Heart left ventricle (tissue), 16 donors: ENCODE results near the gene PLD2. TPM values are rescaled to one million over a fixed set of nuclear protein-coding genes. Genes with fewer than 3 reads are reported as not detected.

Experiments used
- ATAC-seq, 4 donors: fragments of 200-7000 bp; cut with Tn5 transposase; one replicate each; pipeline ENCODE4 v1.9.1; 2020 to 2022; ENCODE audit warnings: moderate library complexity in 4 of 4, mild to moderate bottlenecking in 3 of 4, moderate number of reproducible peaks in 1 of 4
- DNase-seq, 5 donors: peaks; one replicate each; pipeline ENCODE4 v3.0.0-alpha.2; 2020
- H3K27ac ChIP-seq, 12 donors: fragments of 200-600 bp; sonication (generic) in 4 of 12; one replicate each; pipeline versions ENCODE4 v1.5.0 to v1.8.0; 2016 to 2022; ENCODE audit warnings: mild to moderate bottlenecking in 2 of 12
- H3K27me3 ChIP-seq, 9 donors: fragments of 200-600 bp; sonication (generic) in 2 of 9; one replicate each; pipeline versions ENCODE4 v1.5.1 to v1.8.0; 2016 to 2022; ENCODE audit warnings: mild to moderate bottlenecking in 3 of 9
- H3K36me3 ChIP-seq, 9 donors: fragments of 200-600 bp; sonication (generic) in 2 of 9; one replicate each; pipeline versions ENCODE4 v1.5.0 to v1.8.0; 2018 to 2022; ENCODE audit warnings: mild to moderate bottlenecking in 2 of 9
- H3K4me1 ChIP-seq, 12 donors: fragments of 200-600 bp; sonication (generic) in 4 of 12; one replicate each; pipeline versions ENCODE4 v1.5.0 to v1.8.0; 2016 to 2022; ENCODE audit warnings: mild to moderate bottlenecking in 3 of 12
- H3K4me3 ChIP-seq, 12 donors: fragments of 200-600 bp; sonication (generic) in 4 of 12; one replicate each; pipeline versions ENCODE4 v1.5.0 to v1.8.0; 2017 to 2022; ENCODE audit warnings: mild to moderate bottlenecking in 9 of 12, moderate library complexity in 4 of 12
- H3K9me3 ChIP-seq, 12 donors: fragments of 200-600 bp; sonication (generic) in 4 of 12; one replicate each; pipeline versions ENCODE4 v1.5.0 to v1.8.0; 2016 to 2022; ENCODE audit warnings: mild to moderate bottlenecking in 1 of 12
- CTCF ChIP-seq, 12 donors: fragments of 200-600 bp; sonication (generic) in 4 of 12; IDR thresholded peaks; one replicate each; pipeline versions ENCODE4 v1.5.0 to v1.8.0; 2018 to 2022; ENCODE audit warnings: antibody characterized with exemption in 12 of 12, mild to moderate bottlenecking in 5 of 12
- POLR2A ChIP-seq, 2 donors: fragments of 450-650 bp; IDR thresholded peaks; one replicate each; pipeline ENCODE4 v1.6.1; 2017; ENCODE audit warnings: antibody characterized with exemption in 2 of 2, mild to moderate bottlenecking in 2 of 2, moderate library complexity in 2 of 2
- WGBS, 4 donors: extraction: QIAGEN DNeasy Blood & Tissue Kit in 2 of 4; methylation state at CpG; one replicate each; pipeline versions ENCODE4 v1.1.5 to v1.1.7; 2013 to 2018; 5-methylcytosine and 5-hydroxymethylcytosine counted together
- intact Hi-C, 10 donors: fragments of 100-400 bp; cut with DNase I; formaldehyde crosslinking; loops; one replicate each; pipeline versions ENCODE4 v1.11.1 to v1.14.2; 2022
- polyA plus RNA-seq, 2 donors: library from polyadenylated mRNA; stranded (reverse); fragments of 200-250 nt; gene quantifications; one replicate each; pipeline ENCODE4 v1.2.3, GENCODE V29; 2013
- total RNA-seq, 9 donors: library from RNA; depleted of rRNA in 2 of 9; stranded (reverse); fragments of >200 nt in 2 of 9; fragmentation: NEBNext Ultra II Directional in 3 of 9; extraction: Animal tissue kit (Norgen Biotek cat#: 25700) in 3 of 9; gene quantifications; one replicate each; pipeline versions ENCODE4 v1.1.0 to v1.2.4, GENCODE V29; 2016 to 2023
- donor health status: ischemic (EF 13 %, LVEDD 7.1; RV severe dilation, severe dysfunction).
- donor health status: healthy with polysubstance abuse.
- donor health status: DM: no; HTN: yes; CAD: no.
- donor health status: DM: no; HTN: no; CAD: no.
- donor health status: ischemic (EF 25% LVEDD 6.9; RV normal size, moderate dysfunction).
- donor health status: ischemic (EF 25% LVEDD 5.7; RV mildly dilated, moderate dysfunction).
- donor health status: healthy.
- donor health status: DM: yes; HTN: yes; CAD: no.
- donor health status: ischemic (EF 35%, LVEDD 5.7; RV mildly dilated, moderate dysfunction).
- donor health status: nonischemic (EF 11% LVEDD 7.7; RV severe dilation, severe dysfunction).
- donor health status: DM: yes; HTN: yes; CAD: no.
- donor health status: PGD.
- donor health status: ischemic (EF 29% LVEDD 5.4; RV normal size, mild dysfunction).
- donor health status: nonischemic (EF 23%, LVEDD 6.1; RV moderate dilation, normal function).

PLD2 gene
- total and polyA plus RNA-seq, 11 donors = 5.3 to 17.9 (median 8.5) TPM

- no peak overlapping the region for H3K4me3 ChIP-seq
- 92 to 95% (median 94%) methylated on average over 12 to 13 of the region's 13 CpGs for WGBS, 4 donors
- DNase-seq (peak in 1 of 5 donors; percentile 10), ATAC-seq (no peak)
- no peaks in the 10 kb centered on the region for H3K27me3 ChIP-seq
- peaks cover 0 to 5% (median 0%) of the 10 kb centered on the region in 12 donors for H3K4me1 ChIP-seq
- H3K27ac ChIP-seq = no peak overlapping the region
- no peaks in the 10 kb centered on the region for H3K9me3 ChIP-seq
- H3K36me3 ChIP-seq = peaks cover 0 to 72% (median 35%) of the 10 kb centered on the region in 9 donors
- TF ChIP-seq POLR2A (IDR thresholded peaks at IDR 0.05) (no peak), CTCF (IDR thresholded peaks at IDR 0.05) (no peak)
- intact Hi-C loops = no loop called here
Measured at GRCh38 chr17:4816826-4817225, 9.9 kb downstream of the PLD2 start.

DNA sequence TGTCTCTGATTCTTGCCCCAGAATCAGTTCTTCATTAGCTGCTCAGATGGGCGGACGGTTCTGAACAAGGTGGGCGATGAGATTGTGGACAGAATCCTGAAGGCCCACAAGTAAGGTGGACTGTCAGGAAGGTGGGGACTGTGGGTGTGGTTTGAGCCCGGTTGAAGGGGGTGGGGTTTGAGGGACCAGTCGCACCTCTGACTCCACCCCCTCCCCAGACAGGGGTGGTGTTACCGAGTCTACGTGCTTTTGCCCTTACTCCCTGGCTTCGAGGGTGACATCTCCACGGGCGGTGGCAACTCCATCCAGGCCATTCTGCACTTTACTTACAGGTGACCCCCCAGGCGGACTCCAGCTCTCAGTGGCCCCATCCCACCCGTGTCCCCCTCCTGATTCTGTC is 11.3 kb downstream of the PLD2 start:
- Histone ChIP-seq H3K36me3 (peaks cover 0 to 80% (median 39%) of the 10 kb centered on the region in 9 donors), H3K27me3 (no peaks in the 10 kb centered on the region)

DNA sequence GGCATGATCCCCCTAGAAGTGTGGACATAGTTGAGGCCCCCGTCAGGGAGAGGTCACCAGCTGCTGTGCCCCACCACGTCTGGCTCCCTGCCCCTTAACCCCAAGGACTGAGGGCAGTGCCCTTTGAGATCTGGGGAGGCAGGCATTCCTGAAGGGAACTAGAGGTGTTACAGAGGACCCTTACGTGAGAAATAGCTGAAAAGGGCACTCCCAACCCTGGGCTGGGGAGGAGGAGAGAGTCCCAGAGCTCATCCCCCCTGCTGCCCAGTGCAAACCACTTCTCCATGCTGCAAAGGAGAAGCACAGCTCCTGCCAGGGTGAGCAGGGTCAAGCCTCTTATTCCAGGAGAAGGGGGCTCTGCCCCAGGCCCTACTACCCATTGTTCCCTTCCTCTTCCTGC is 15.9 kb downstream of the PLD2 start:
- Histone ChIP-seq H3K9me3 (no peaks in the 10 kb centered on the region), H3K4me1 (no peaks in the 10 kb centered on the region), H3K36me3 (peaks cover 0 to 48% (median 22%) of the 10 kb centered on the region in 9 donors), H3K27me3 (no peaks in the 10 kb centered on the region), H3K4me3 (no peak overlapping the region), H3K27ac (no peak overlapping the region)
- intact Hi-C loops = loop anchor here in 1 of 10 donors (10.0 kb wide), 1 partner anchor 52 kb away; no protein-coding TSS in a partner anchor
- no peak for TF ChIP-seq CTCF (IDR thresholded peaks at IDR 0.05)
- TF ChIP-seq POLR2A (IDR thresholded peaks at IDR 0.05) = no peak
- WGBS, 4 donors = 65 to 91% (median 81%) methylated on average over 3 of the region's 3 CpGs
- ATAC-seq (no peak), DNase-seq (no peak)

More for the DNA sequence above, 11.3 kb downstream of the PLD2 start:
- ATAC-seq (no peak), DNase-seq (no peak)
- Histone ChIP-seq H3K27ac (no peak overlapping the region), H3K4me1 (peaks cover 0 to under 1% (median 0%) of the 10 kb centered on the region in 12 donors), H3K4me3 (no peak overlapping the region), H3K9me3 (no peaks in the 10 kb centered on the region)
- 78 to 84% (median 83%) methylated on average over 12 of the region's 12 CpGs for WGBS, 4 donors
- TF ChIP-seq CTCF (IDR thresholded peaks at IDR 0.05) (no peak), POLR2A (IDR thresholded peaks at IDR 0.05) (no peak)
- intact Hi-C loops = no loop called here

GRCh38 chr17:4823373-4824089 is 16.6 kb downstream of the PLD2 start:
- intact Hi-C loops = loop anchor here in 1 of 10 donors (10.0 kb wide), 1 partner anchor 51 kb away; no protein-coding TSS in a partner anchor
- Histone ChIP-seq H3K4me3 (no peak overlapping the region), H3K27ac (no peak overlapping the region), H3K36me3 (peaks cover 0 to 41% (median 21%) of the 10 kb centered on the region in 9 donors), H3K4me1 (no peaks in the 10 kb centered on the region), H3K9me3 (no peaks in the 10 kb centered on the region), H3K27me3 (no peaks in the 10 kb centered on the region)
- no peak for ATAC-seq
- WGBS, 4 donors = 79 to 82% (median 80%) methylated on average over 12 of the region's 12 CpGs
- no peak for TF ChIP-seq POLR2A (IDR thresholded peaks at IDR 0.05)
- no peak for TF ChIP-seq CTCF (IDR thresholded peaks at IDR 0.05)
- DNase-seq = no peak
